ENCODE results near the gene DMD. TPM values are rescaled to one million over a fixed set of nuclear protein-coding genes. Genes with fewer than 3 reads are reported as not detected.

Gene DMD
- total and polyA plus RNA-seq, 2 donors from 2014 or later: 4.2 to 17.9 TPM

DNA sequence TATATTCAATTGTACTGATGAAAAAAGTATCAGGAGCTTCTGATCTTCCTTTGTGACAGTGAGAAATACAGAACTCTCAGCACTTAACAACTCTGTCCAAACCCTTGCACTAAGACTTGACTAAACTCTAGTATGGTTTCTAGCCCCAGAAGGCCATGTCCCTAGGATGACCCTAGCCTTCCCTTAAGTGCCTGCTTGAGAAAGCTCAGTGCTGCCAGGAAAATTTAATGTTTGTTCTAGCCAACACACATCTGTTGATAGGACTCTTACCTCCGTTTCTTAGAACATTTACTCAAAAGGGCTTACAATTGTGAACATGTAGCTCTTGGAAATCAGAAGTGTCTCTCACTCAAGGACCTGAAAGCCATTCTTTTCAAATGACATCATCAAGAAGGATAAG lies 1084.4 kb downstream of the DMD start:
- TF ChIP-seq CTCF (IDR thresholded peaks at IDR 0.05; ENCODE audit: borderline replicate concordance, extremely low read depth, insufficient read depth): no peak
- no peak overlapping the region for H3K4me3 ChIP-seq (ENCODE audit: low read length in 3 of 3)
- intact Hi-C loops (cut with DNase I): no loop called here
- H3K9ac ChIP-seq (ENCODE audit: low read length in 3 of 3): no peak overlapping the region
- FAIRE-seq (no peak), DNase-seq (no peak)
- H3K27ac ChIP-seq (ENCODE audit: low read depth in 2 of 2, low read length in 2 of 2): no peak overlapping the region
- H3K36me3 ChIP-seq (ENCODE audit: control insufficient read depth in 2 of 3, insufficient read depth in 3 of 3, low read length in 3 of 3): no peaks in the 10 kb centered on the region
- no peaks in the 10 kb centered on the region for H3K27me3 ChIP-seq (ENCODE audit: control insufficient read depth, insufficient read depth, low read length)
- no peaks in the 10 kb centered on the region for H3K9me3 ChIP-seq (ENCODE audit: control insufficient read depth in 2 of 3, insufficient read depth in 1 of 3, low read length in 3 of 3)
- H3K4me1 ChIP-seq (ENCODE audit: control insufficient read depth in 2 of 3, insufficient read depth in 2 of 3, low read depth in 1 of 3, low read length in 3 of 3): no peaks in the 10 kb centered on the region

DNA sequence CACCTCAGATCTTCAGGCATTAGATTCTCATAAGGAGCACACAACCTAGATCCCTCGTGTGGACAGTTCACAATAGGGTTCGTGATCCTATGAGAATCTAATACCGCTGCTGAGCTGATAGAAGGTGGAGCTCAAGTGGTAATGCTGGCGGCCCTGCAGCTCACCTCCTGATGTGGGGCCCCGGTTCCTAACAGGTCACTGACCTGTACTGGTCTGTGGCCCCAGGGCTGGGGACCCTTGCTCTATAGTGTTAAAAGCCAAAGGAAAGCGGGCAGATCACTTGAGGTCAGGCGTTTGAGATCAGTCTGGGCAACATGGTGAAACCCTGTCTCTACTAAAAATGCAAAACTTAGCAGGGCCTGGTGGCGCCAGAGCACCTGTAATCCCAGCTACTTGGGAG lies 1092.5 kb downstream of the DMD start:
- Histone ChIP-seq H3K27me3 (ENCODE audit: control insufficient read depth, insufficient read depth, low read length) (no peaks in the 10 kb centered on the region), H3K27ac (ENCODE audit: low read depth in 2 of 2, low read length in 2 of 2) (no peak overlapping the region), H3K9me3 (ENCODE audit: control insufficient read depth in 2 of 3, insufficient read depth in 1 of 3, low read length in 3 of 3) (no peaks in the 10 kb centered on the region), H3K36me3 (ENCODE audit: control insufficient read depth in 2 of 3, insufficient read depth in 3 of 3, low read length in 3 of 3) (no peaks in the 10 kb centered on the region), H3K4me1 (ENCODE audit: control insufficient read depth in 2 of 3, insufficient read depth in 2 of 3, low read depth in 1 of 3, low read length in 3 of 3) (no peaks in the 10 kb centered on the region), H3K9ac (ENCODE audit: low read length in 3 of 3) (no peak overlapping the region), H3K4me3 (ENCODE audit: low read length in 3 of 3) (no peak overlapping the region)
- TF ChIP-seq CTCF (IDR thresholded peaks at IDR 0.05; ENCODE audit: borderline replicate concordance, extremely low read depth, insufficient read depth): no peak
- intact Hi-C loops (cut with DNase I): no loop called here
- no peak for DNase-seq
- no peak for FAIRE-seq

- H3K9ac ChIP-seq (ENCODE audit: low read length in 3 of 3): no peak overlapping the region
- H3K9me3 ChIP-seq (ENCODE audit: control insufficient read depth in 2 of 3, insufficient read depth in 1 of 3, low read length in 3 of 3): no peaks in the 10 kb centered on the region
- no peak for FAIRE-seq
- no peaks in the 10 kb centered on the region for H3K36me3 ChIP-seq (ENCODE audit: control insufficient read depth in 2 of 3, insufficient read depth in 3 of 3, low read length in 3 of 3)
- H3K4me1 ChIP-seq (ENCODE audit: control insufficient read depth in 2 of 3, insufficient read depth in 2 of 3, low read depth in 1 of 3, low read length in 3 of 3): no peaks in the 10 kb centered on the region
- H3K27me3 ChIP-seq (ENCODE audit: control insufficient read depth, insufficient read depth, low read length): no peaks in the 10 kb centered on the region
- H3K27ac ChIP-seq (ENCODE audit: low read depth in 2 of 2, low read length in 2 of 2): no peak overlapping the region
- DNase-seq: no peak
- H3K4me3 ChIP-seq (ENCODE audit: low read length in 3 of 3): no peak overlapping the region
- intact Hi-C loops (cut with DNase I): no loop called here
- TF ChIP-seq CTCF (IDR thresholded peaks at IDR 0.05; ENCODE audit: borderline replicate concordance, extremely low read depth, insufficient read depth): no peak
Measured at GRCh38 chrX:32116047-32116446, 1095.3 kb downstream of the DMD start.

GRCh38 chrX:32087663-32088062 lies 1123.7 kb downstream of the DMD start:
- no peak for FAIRE-seq
- intact Hi-C loops (cut with DNase I): no loop called here
- Histone ChIP-seq H3K4me3 (ENCODE audit: low read length in 3 of 3) (no peak overlapping the region), H3K27me3 (ENCODE audit: control insufficient read depth, insufficient read depth, low read length) (no peaks in the 10 kb centered on the region), H3K9ac (ENCODE audit: low read length in 3 of 3) (no peak overlapping the region), H3K36me3 (ENCODE audit: control insufficient read depth in 2 of 3, insufficient read depth in 3 of 3, low read length in 3 of 3) (no peaks in the 10 kb centered on the region), H3K27ac (ENCODE audit: low read depth in 2 of 2, low read length in 2 of 2) (no peak overlapping the region), H3K9me3 (ENCODE audit: control insufficient read depth in 2 of 3, insufficient read depth in 1 of 3, low read length in 3 of 3) (no peaks in the 10 kb centered on the region), H3K4me1 (ENCODE audit: control insufficient read depth in 2 of 3, insufficient read depth in 2 of 3, low read depth in 1 of 3, low read length in 3 of 3) (no peaks in the 10 kb centered on the region)
- DNase-seq: no peak
- TF ChIP-seq CTCF (IDR thresholded peaks at IDR 0.05; ENCODE audit: borderline replicate concordance, extremely low read depth, insufficient read depth): no peak

Measured in kidney (tissue), 14 donors.